Right lobe of liver (tissue), 4 donors: ENCODE data around the gene ST8SIA6.

Source experiments
- CTCF ChIP-seq, 4 donors: fragments of 200-600 bp in 3 of 4; fragments of 450-650 bp in 1 of 4; IDR thresholded peaks; one replicate each; pipeline versions ENCODE4 v1.5.1 to v1.8.0; 2016 to 2022; ENCODE audit warnings: antibody characterized with exemption in 4 of 4, mild to moderate bottlenecking in 2 of 4
- POLR2A ChIP-seq: fragments of 450-650 bp; IDR thresholded peaks from one replicate; pipeline ENCODE4 v1.6.1; 2017; ENCODE audit warnings: antibody characterized with exemption, mild to moderate bottlenecking
- donor health status: DM: no; HTN: no; CAD: no.
- donor health status: DM: no; HTN: no; CAD: no.
- donor health status: DM: no; HTN: yes; CAD: no.

DNA sequence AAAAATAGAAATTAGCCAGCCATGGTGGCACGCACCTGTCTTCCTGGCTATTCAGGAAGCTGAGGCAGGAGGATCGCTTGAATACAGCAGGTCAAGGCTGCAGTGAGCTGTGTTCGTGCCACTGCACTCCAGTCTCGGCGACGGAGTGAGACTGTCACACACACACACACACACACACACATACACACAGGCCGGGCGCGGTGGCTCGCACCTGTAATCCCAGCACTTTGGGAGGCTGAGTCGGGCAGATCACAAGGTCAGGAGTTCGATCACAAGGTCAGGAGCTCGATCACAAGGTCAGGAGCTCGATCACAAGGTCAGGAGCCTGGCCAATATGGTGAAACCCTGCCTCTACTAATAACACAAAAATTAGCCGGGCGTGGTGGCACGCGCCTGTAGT lies 68.4 kb downstream of the ST8SIA6 start:
- TF ChIP-seq CTCF (IDR thresholded peaks at IDR 0.05) (no peak), POLR2A (no peak)
